Measurements from ENCODE around the gene UBE2D1. TPM values are rescaled to one million over a fixed set of nuclear protein-coding genes. Genes with fewer than 3 reads are reported as not detected.

Gene UBE2D1
- polyA plus RNA-seq, 4 donors = 7.8 to 18.0 (median 9.1) TPM

- Histone ChIP-seq H3K4me3 (ENCODE audit: low read depth in 1 of 3, low read length in 3 of 3) (no peak overlapping the region), H3K36me3 (ENCODE audit: control insufficient read depth in 3 of 3, insufficient read depth in 2 of 3, low read depth in 1 of 3, low read length in 3 of 3) (no peaks in the 10 kb centered on the region), H3K4me1 (ENCODE audit: control insufficient read depth in 3 of 3, insufficient read depth in 2 of 3, low read depth in 1 of 3, low read length in 2 of 3) (peaks cover 0 to 3% (median 0%) of the 10 kb centered on the region in 3 donors), H3K27ac (ENCODE audit: low read depth in 1 of 3, low read length in 2 of 3) (no peak overlapping the region), H3K9me3 (ENCODE audit: control insufficient read depth in 2 of 2, insufficient read depth in 1 of 2, low read depth in 1 of 2, low read length in 1 of 2) (no peaks in the 10 kb centered on the region), H3K27me3 (ENCODE audit: control insufficient read depth in 3 of 3, insufficient read depth in 3 of 3, low read length in 3 of 3) (no peaks in the 10 kb centered on the region)
- WGBS, 3 donors = 55 to 60% (median 58%) methylated on average over 4 of the region's 4 CpGs
- FAIRE-seq (no peak), DNase-seq (no peak)
Measured at GRCh38 chr10:58305821-58306220, 29.0 kb upstream of the UBE2D1 start.

- DNase-seq = no peak
- peaks cover 0 to under 1% (median 0%) of the 10 kb centered on the region in 3 donors for H3K4me1 ChIP-seq (ENCODE audit: control insufficient read depth in 3 of 3, insufficient read depth in 2 of 3, low read depth in 1 of 3, low read length in 2 of 3)
- no peak for FAIRE-seq
- H3K27ac ChIP-seq (ENCODE audit: low read depth in 1 of 3, low read length in 2 of 3) = no peak overlapping the region
- no peaks in the 10 kb centered on the region for H3K9me3 ChIP-seq (ENCODE audit: control insufficient read depth in 2 of 2, insufficient read depth in 1 of 2, low read depth in 1 of 2, low read length in 1 of 2)
- no peaks in the 10 kb centered on the region for H3K27me3 ChIP-seq (ENCODE audit: control insufficient read depth in 3 of 3, insufficient read depth in 3 of 3, low read length in 3 of 3)
- H3K36me3 ChIP-seq (ENCODE audit: control insufficient read depth in 3 of 3, insufficient read depth in 2 of 3, low read depth in 1 of 3, low read length in 3 of 3) = no peaks in the 10 kb centered on the region
- H3K4me3 ChIP-seq (ENCODE audit: low read depth in 1 of 3, low read length in 3 of 3) = no peak overlapping the region
- 90 to 98% (median 93%) methylated on average over 3 of the region's 3 CpGs for WGBS, 3 donors
Measured at GRCh38 chr10:58307676-58308075, 27.1 kb upstream of the UBE2D1 start.

- FAIRE-seq (no peak), DNase-seq (no peak)
Measured at GRCh38 chr10:58311026-58311425, 23.8 kb upstream of the UBE2D1 start.

GRCh38 chr10:58316874-58317273 lies 17.9 kb upstream of the UBE2D1 start:
- no peaks in the 10 kb centered on the region for H3K4me1 ChIP-seq (ENCODE audit: control insufficient read depth in 3 of 3, insufficient read depth in 2 of 3, low read depth in 1 of 3, low read length in 2 of 3)
- FAIRE-seq (peak; percentile 67), DNase-seq (no peak)
- no peaks in the 10 kb centered on the region for H3K36me3 ChIP-seq (ENCODE audit: control insufficient read depth in 3 of 3, insufficient read depth in 2 of 3, low read depth in 1 of 3, low read length in 3 of 3)
- no peaks in the 10 kb centered on the region for H3K9me3 ChIP-seq (ENCODE audit: control insufficient read depth in 2 of 2, insufficient read depth in 1 of 2, low read depth in 1 of 2, low read length in 1 of 2)
- H3K27me3 ChIP-seq (ENCODE audit: control insufficient read depth in 3 of 3, insufficient read depth in 3 of 3, low read length in 3 of 3) = no peaks in the 10 kb centered on the region
- no peak overlapping the region for H3K27ac ChIP-seq (ENCODE audit: low read depth in 1 of 3, low read length in 2 of 3)
- no peak overlapping the region for H3K4me3 ChIP-seq (ENCODE audit: low read depth in 1 of 3, low read length in 3 of 3)

More at GRCh38 chr10:58311026-58311425, 23.8 kb upstream of the UBE2D1 start:
- Histone ChIP-seq H3K27me3 (ENCODE audit: control insufficient read depth in 3 of 3, insufficient read depth in 3 of 3, low read length in 3 of 3) (no peaks in the 10 kb centered on the region), H3K4me3 (ENCODE audit: low read depth in 1 of 3, low read length in 3 of 3) (no peak overlapping the region), H3K4me1 (ENCODE audit: control insufficient read depth in 3 of 3, insufficient read depth in 2 of 3, low read depth in 1 of 3, low read length in 2 of 3) (no peaks in the 10 kb centered on the region), H3K9me3 (ENCODE audit: control insufficient read depth in 2 of 2, insufficient read depth in 1 of 2, low read depth in 1 of 2, low read length in 1 of 2) (no peaks in the 10 kb centered on the region), H3K36me3 (ENCODE audit: control insufficient read depth in 3 of 3, insufficient read depth in 2 of 3, low read depth in 1 of 3, low read length in 3 of 3) (no peaks in the 10 kb centered on the region), H3K27ac (ENCODE audit: low read depth in 1 of 3, low read length in 2 of 3) (no peak overlapping the region)

- Histone ChIP-seq H3K36me3 (ENCODE audit: control insufficient read depth in 3 of 3, insufficient read depth in 2 of 3, low read depth in 1 of 3, low read length in 3 of 3) (no peaks in the 10 kb centered on the region), H3K27me3 (ENCODE audit: control insufficient read depth in 3 of 3, insufficient read depth in 3 of 3, low read length in 3 of 3) (no peaks in the 10 kb centered on the region), H3K4me1 (ENCODE audit: control insufficient read depth in 3 of 3, insufficient read depth in 2 of 3, low read depth in 1 of 3, low read length in 2 of 3) (no peaks in the 10 kb centered on the region), H3K4me3 (ENCODE audit: low read depth in 1 of 3, low read length in 3 of 3) (no peak overlapping the region), H3K9me3 (ENCODE audit: control insufficient read depth in 2 of 2, insufficient read depth in 1 of 2, low read depth in 1 of 2, low read length in 1 of 2) (no peaks in the 10 kb centered on the region), H3K27ac (ENCODE audit: low read depth in 1 of 3, low read length in 2 of 3) (no peak overlapping the region)
- DNase-seq (no peak), FAIRE-seq (no peak)
- 74 to 79% (median 75%) methylated on average over 2 of the region's 2 CpGs for WGBS, 3 donors
Measured at GRCh38 chr10:58318346-58318745, 16.5 kb upstream of the UBE2D1 start.

GRCh38 chr10:58319599-58319998 lies 15.2 kb upstream of the UBE2D1 start:
- Histone ChIP-seq H3K4me1 (ENCODE audit: control insufficient read depth in 3 of 3, insufficient read depth in 2 of 3, low read depth in 1 of 3, low read length in 2 of 3) (no peaks in the 10 kb centered on the region), H3K27me3 (ENCODE audit: control insufficient read depth in 3 of 3, insufficient read depth in 3 of 3, low read length in 3 of 3) (no peaks in the 10 kb centered on the region), H3K36me3 (ENCODE audit: control insufficient read depth in 3 of 3, insufficient read depth in 2 of 3, low read depth in 1 of 3, low read length in 3 of 3) (no peaks in the 10 kb centered on the region), H3K9me3 (ENCODE audit: control insufficient read depth in 2 of 2, insufficient read depth in 1 of 2, low read depth in 1 of 2, low read length in 1 of 2) (no peaks in the 10 kb centered on the region), H3K4me3 (ENCODE audit: low read depth in 1 of 3, low read length in 3 of 3) (no peak overlapping the region), H3K27ac (ENCODE audit: low read depth in 1 of 3, low read length in 2 of 3) (no peak overlapping the region)
- DNase-seq (no peak), FAIRE-seq (no peak)
- 78 to 86% (median 81%) methylated on average over 1 of the region's 1 CpG for WGBS, 3 donors

GRCh38 chr10:58320351-58321049 lies 14.3 kb upstream of the UBE2D1 start:
- Histone ChIP-seq H3K27me3 (ENCODE audit: control insufficient read depth in 3 of 3, insufficient read depth in 3 of 3, low read length in 3 of 3) (no peaks in the 10 kb centered on the region), H3K4me1 (ENCODE audit: control insufficient read depth in 3 of 3, insufficient read depth in 2 of 3, low read depth in 1 of 3, low read length in 2 of 3) (no peaks in the 10 kb centered on the region), H3K4me3 (ENCODE audit: low read depth in 1 of 3, low read length in 3 of 3) (no peak overlapping the region), H3K27ac (ENCODE audit: low read depth in 1 of 3, low read length in 2 of 3) (no peak overlapping the region), H3K9me3 (ENCODE audit: control insufficient read depth in 2 of 2, insufficient read depth in 1 of 2, low read depth in 1 of 2, low read length in 1 of 2) (no peaks in the 10 kb centered on the region), H3K36me3 (ENCODE audit: control insufficient read depth in 3 of 3, insufficient read depth in 2 of 3, low read depth in 1 of 3, low read length in 3 of 3) (no peaks in the 10 kb centered on the region)
- FAIRE-seq (no peak), DNase-seq (no peak)
- WGBS, 3 donors = 95 to 96% (median 96%) methylated on average over 4 of the region's 4 CpGs

GRCh38 chr10:58322072-58322834 lies 12.6 kb upstream of the UBE2D1 start:
- Histone ChIP-seq H3K4me1 (ENCODE audit: control insufficient read depth in 3 of 3, insufficient read depth in 2 of 3, low read depth in 1 of 3, low read length in 2 of 3) (no peaks in the 10 kb centered on the region), H3K27me3 (ENCODE audit: control insufficient read depth in 3 of 3, insufficient read depth in 3 of 3, low read length in 3 of 3) (peaks cover 0 to 3% (median 3%) of the 10 kb centered on the region in 3 donors), H3K9me3 (ENCODE audit: control insufficient read depth in 2 of 2, insufficient read depth in 1 of 2, low read depth in 1 of 2, low read length in 1 of 2) (no peaks in the 10 kb centered on the region), H3K27ac (ENCODE audit: low read depth in 1 of 3, low read length in 2 of 3) (no peak overlapping the region), H3K4me3 (ENCODE audit: low read depth in 1 of 3, low read length in 3 of 3) (no peak overlapping the region), H3K36me3 (ENCODE audit: control insufficient read depth in 3 of 3, insufficient read depth in 2 of 3, low read depth in 1 of 3, low read length in 3 of 3) (no peaks in the 10 kb centered on the region)
- WGBS, 3 donors = 9 to 20% (median 10%) methylated on average over 3 of the region's 3 CpGs
- no peak for FAIRE-seq
- peak; percentile 42 to 67 for DNase-seq
